H1 (cell line): ENCODE measurements around the gene CACNA1C. TPM values are rescaled to one million over a fixed set of nuclear protein-coding genes. Genes with fewer than 3 reads are reported as not detected.

Experiments used
- CTCF ChIA-PET: fragments of 300-600 bp; sonication (Branson Sonifier 250); formaldehyde crosslinking; loops from one replicate; lab custom pipeline; 2021; ENCODE audit not compliant: partially characterized antibody; lab: Charles Lee
- POLR2A ChIA-PET: fragments of 300-600 bp; sonication (Branson Sonifier 250); formaldehyde crosslinking; loops from one replicate; lab custom pipeline; 2021; ENCODE audit warnings: inconsistent platforms; ENCODE audit not compliant: partially characterized antibody; lab: Charles Lee
- DNase-seq, 2 experiments: peaks; one replicate each; pipeline versions ENCODE4 v3.0.0 to v3.0.0-alpha.2; 2010 to 2022; ENCODE audit warnings: low spot score in 2 of 2, low read depth in 1 of 2, mixed read lengths in 1 of 2
- FAIRE-seq: peaks from 2 replicates; lab custom pipeline; 2011; peaks lifted over from hg19 to GRCh38; lab: Jason Lieb, UNC
- H2AFZ ChIP-seq: 2 replicates; pipeline ENCODE4 v1.8.1; 2012; ENCODE audit warnings: low read length, inconsistent platforms
- H2AK5ac ChIP-seq: 2 replicates; pipeline ENCODE4 v1.6.1; 2013; ENCODE audit warnings: low read depth, low read length
- H2BK120ac ChIP-seq: replicated peaks from 2 replicates; pipeline ENCODE3; 2013; ENCODE audit warnings: low read depth, low read length, inconsistent platforms
- H2BK12ac ChIP-seq: 2 replicates; pipeline ENCODE4 v1.6.1; 2013; ENCODE audit warnings: low read depth, low read length
- H2BK15ac ChIP-seq: 2 replicates; pipeline ENCODE4 v1.6.1; 2013; ENCODE audit warnings: low read length
- H2BK20ac ChIP-seq: 2 replicates; pipeline ENCODE4 v1.6.1; 2013; ENCODE audit warnings: low read length
- H2BK5ac ChIP-seq: 2 replicates; pipeline ENCODE4 v1.6.1; 2013; ENCODE audit warnings: low read depth, low read length
- H3K14ac ChIP-seq: 2 replicates; pipeline ENCODE4 v1.6.1; 2013; ENCODE audit warnings: inconsistent platforms; ENCODE audit not compliant: insufficient read length
- H3K18ac ChIP-seq: 2 replicates; pipeline ENCODE4 v1.6.1; 2013; ENCODE audit warnings: low read length; ENCODE audit errors: extremely low read depth
- H3K23ac ChIP-seq: 2 replicates; pipeline ENCODE4 v1.6.1; 2013; ENCODE audit warnings: inconsistent platforms; ENCODE audit not compliant: insufficient read length
- H3K23me2 ChIP-seq: 2 replicates; pipeline ENCODE4 v1.6.1; 2013; ENCODE audit warnings: low read depth, low read length
- H3K27ac ChIP-seq: 2 replicates; pipeline ENCODE4 v1.6.1; 2011; ENCODE audit warnings: low read depth, low read length, inconsistent platforms
- H3K27me3 ChIP-seq, 4 experiments: replicated peaks in 1 of 4; 1 replicate in 1 of 4; 2 replicates in 3 of 4; pipeline versions ENCODE4 v1.6.1 to v1.8.1; 2011 to 2013; ENCODE audit warnings: low read length in 3 of 4, mild to moderate bottlenecking in 3 of 4, inconsistent platforms in 2 of 4, mixed read lengths in 2 of 4, moderate library complexity in 1 of 4; ENCODE audit not compliant: control insufficient read depth in 3 of 4, insufficient read depth in 3 of 4; ENCODE audit errors: extremely low read depth in 1 of 4
- H3K36me3 ChIP-seq, 4 experiments: 2 replicates each; pipeline versions ENCODE4 v1.6.1 to v1.8.1; 2011 to 2013; ENCODE audit warnings: mild to moderate bottlenecking in 4 of 4, low read length in 3 of 4, moderate library complexity in 2 of 4, control low read depth in 1 of 4, inconsistent platforms in 1 of 4; ENCODE audit not compliant: insufficient read depth in 4 of 4, control insufficient read depth in 2 of 4
- H3K4ac ChIP-seq: replicated peaks from 2 replicates; pipeline ENCODE3; 2013; ENCODE audit warnings: low read length, low read depth, mixed read lengths, inconsistent platforms; ENCODE audit not compliant: insufficient read length
- H3K4me1 ChIP-seq, 4 experiments: replicated peaks in 1 of 4; 1 replicate in 1 of 4; 2 replicates in 3 of 4; pipeline versions ENCODE4 v1.6.1 to v1.8.1; 2011 to 2013; ENCODE audit warnings: low read length in 3 of 4, inconsistent platforms in 2 of 4, mixed read lengths in 1 of 4; ENCODE audit not compliant: insufficient read depth in 4 of 4, control insufficient read depth in 3 of 4
- H3K4me2 ChIP-seq, 2 experiments: 2 replicates each; pipeline versions ENCODE4 v1.6.1 to v1.8.1; 2011 to 2013; ENCODE audit warnings: low read depth in 2 of 2, low read length in 2 of 2, control low read depth in 1 of 2, inconsistent platforms in 1 of 2, mild to moderate bottlenecking in 1 of 2; ENCODE audit not compliant: insufficient read depth in 1 of 2
- H3K4me3 ChIP-seq, 4 experiments: fragments of 200-600, 300-600 bp in 1 of 4; sonication (generic), shearing (Covaris generic), sonication (Bioruptor Twin) in 1 of 4; 2 replicates each; pipeline versions ENCODE4 v1.5.1 to v1.8.1; 2011 to 2016; ENCODE audit warnings: low read length in 4 of 4, low read depth in 3 of 4, control low read depth in 2 of 4, inconsistent platforms in 2 of 4, mild to moderate bottlenecking in 2 of 4, mixed read lengths in 1 of 4, moderate library complexity in 1 of 4; ENCODE audit not compliant: insufficient read depth in 2 of 4; ENCODE audit errors: extremely low read depth in 1 of 4
- H3K56ac ChIP-seq: replicated peaks from 2 replicates; pipeline ENCODE3; 2013; ENCODE audit warnings: low read depth, mild to moderate bottlenecking, mixed read lengths, low read length, inconsistent platforms; ENCODE audit not compliant: insufficient read length
- H3K79me1 ChIP-seq: 2 replicates; pipeline ENCODE4 v1.6.1; 2013; ENCODE audit warnings: low read depth, low read length, control low read depth
- H3K79me2 ChIP-seq, 2 experiments: 2 replicates each; pipeline versions ENCODE4 v1.6.1 to v1.8.1; 2012 to 2013; ENCODE audit warnings: low read length in 2 of 2, mild to moderate bottlenecking in 2 of 2, inconsistent platforms in 1 of 2; ENCODE audit not compliant: insufficient read depth in 2 of 2, control insufficient read depth in 1 of 2
- H3K9ac ChIP-seq, 4 experiments: replicated peaks in 1 of 4; 1 replicate in 1 of 4; 2 replicates in 3 of 4; pipeline versions ENCODE4 v1.6.1 to v1.8.1; 2011 to 2013; ENCODE audit warnings: low read depth in 3 of 4, low read length in 3 of 4, control low read depth in 2 of 4, mild to moderate bottlenecking in 2 of 4, moderate library complexity in 2 of 4, inconsistent platforms in 1 of 4; ENCODE audit errors: extremely low read depth in 1 of 4
- H3K9me3 ChIP-seq, 2 experiments: 2 replicates each; pipeline versions ENCODE4 v1.6.1 to v1.8.1; 2012 to 2013; ENCODE audit warnings: mild to moderate bottlenecking in 2 of 2, moderate library complexity in 2 of 2, control low read depth in 1 of 2, inconsistent platforms in 1 of 2, low read depth in 1 of 2, low read length in 1 of 2, mixed read lengths in 1 of 2; ENCODE audit not compliant: insufficient read depth in 2 of 2
- H4K20me1 ChIP-seq, 2 experiments: replicated peaks in 1 of 2; 2 replicates each; pipeline versions ENCODE3 to v1.8.1; 2011 to 2013; ENCODE audit warnings: inconsistent platforms in 2 of 2, low read length in 2 of 2, mild to moderate bottlenecking in 1 of 2; ENCODE audit not compliant: insufficient read depth in 2 of 2, control insufficient read depth in 1 of 2
- H4K5ac ChIP-seq: 2 replicates; pipeline ENCODE4 v1.6.1; 2013; ENCODE audit warnings: low read length, low read depth, mixed read lengths, inconsistent platforms; ENCODE audit not compliant: insufficient read length
- H4K8ac ChIP-seq: 2 replicates; pipeline ENCODE4 v1.8.0; 2013; ENCODE audit warnings: mild to moderate bottlenecking, moderate library complexity, low read length, inconsistent platforms; ENCODE audit not compliant: insufficient read depth; ENCODE audit errors: extremely low read depth
- H4K91ac ChIP-seq: replicated peaks from 2 replicates; pipeline ENCODE3; 2013; ENCODE audit warnings: low read length, mixed read lengths, inconsistent platforms; ENCODE audit not compliant: insufficient read length
- CBX5 ChIP-seq: fragments of 300-800, 300-1000 bp; sonication (generic); IDR thresholded peaks from 2 replicates; pipeline ENCODE4 v1.7.1; 2016; ENCODE audit warnings: antibody characterized with exemption, low read length, low read depth
- CBX8 ChIP-seq: fragments of 300-800, 300-1000 bp; sonication (generic); IDR thresholded peaks from 2 replicates; pipeline ENCODE4 v1.7.1; 2016; ENCODE audit warnings: low read depth, low read length, borderline replicate concordance
- EZH2 ChIP-seq: fragments of 200-600 bp; sonication (generic); IDR thresholded peaks from 2 replicates; pipeline ENCODE4 v1.7.1; 2012; ENCODE audit warnings: low read depth, mild to moderate bottlenecking, moderate library complexity, low read length, inconsistent platforms; ENCODE audit not compliant: severe bottlenecking
- FOSL1 ChIP-seq: IDR thresholded peaks from 2 replicates; pipeline ENCODE4 v1.6.1; 2011; ENCODE audit warnings: mild to moderate bottlenecking, low read depth, low read length, moderate library complexity; ENCODE audit not compliant: insufficient read depth
- GABPA ChIP-seq: IDR thresholded peaks from 2 replicates; pipeline ENCODE4 v1.6.1; 2011; ENCODE audit warnings: mild to moderate bottlenecking, low read length, moderate library complexity, borderline replicate concordance; ENCODE audit not compliant: insufficient read depth
- KDM1A ChIP-seq: fragments of 200-600, 300-600 bp; sonication (generic); IDR thresholded peaks from 2 replicates; pipeline ENCODE4 v1.7.1; 2016; ENCODE audit warnings: mild to moderate bottlenecking, low read length, borderline replicate concordance
- NRF1 ChIP-seq: IDR thresholded peaks from 2 replicates; pipeline ENCODE4 v1.6.1; 2011; ENCODE audit warnings: mild to moderate bottlenecking, low read depth, low read length, improper control_type of control experiment
- PHF8 ChIP-seq: fragments of 200-600 bp; sonication (generic); conservative IDR thresholded peaks from 2 replicates; pipeline ENCODE4 v1.7.1; 2012; ENCODE audit warnings: low read depth, mild to moderate bottlenecking, inconsistent platforms, low read length, moderate library complexity
- POLR2AphosphoS5 ChIP-seq: IDR thresholded peaks from 2 replicates; pipeline ENCODE4 v1.6.1; 2011; ENCODE audit warnings: low read depth, low read length
- RAD21 ChIP-seq, 2 experiments: IDR thresholded peaks in 1 of 2; conservative IDR thresholded peaks in 1 of 2; 2 replicates each; pipeline ENCODE4 v1.6.1; 2011; ENCODE audit warnings: low read depth in 2 of 2, low read length in 2 of 2, improper control_type of control experiment in 1 of 2, inconsistent platforms in 1 of 2, mild to moderate bottlenecking in 1 of 2, moderate library complexity in 1 of 2
- RBBP5 ChIP-seq: IDR thresholded peaks from 2 replicates; pipeline ENCODE4 v1.7.1; 2012; ENCODE audit warnings: low read depth, mild to moderate bottlenecking, inconsistent platforms, low read length, moderate library complexity, borderline replicate concordance
- SIX5 ChIP-seq: IDR thresholded peaks from 2 replicates; pipeline ENCODE4 v1.6.1; 2011; ENCODE audit warnings: mild to moderate bottlenecking, low read depth, low read length
- SP4 ChIP-seq: IDR thresholded peaks from 2 replicates; pipeline ENCODE4 v1.6.1; 2012; ENCODE audit warnings: low read length, inconsistent platforms
- TEAD4 ChIP-seq: IDR thresholded peaks from 2 replicates; pipeline ENCODE4 v1.6.1; 2012; ENCODE audit warnings: low read depth, low read length, inconsistent platforms, mixed read lengths
- WGBS, 2 experiments: shearing (Covaris generic) in 1 of 2; methylation state at CpG; one replicate each; pipeline versions ENCODE4 v1.1.6 to v1.1.7; 2013 to 2015; ENCODE audit warnings: low lambda C conversion rate in 2 of 2, mixed read lengths in 2 of 2, inconsistent platforms in 1 of 2, low coverage in 1 of 2, missing lambda C conversion rate in 1 of 2; ENCODE audit not compliant: insufficient replicate concordance in 2 of 2, insufficient coverage in 1 of 2, insufficient read length in 1 of 2; ENCODE audit errors: extremely low coverage in 1 of 2, missing lambda C conversion rate in 1 of 2; 5-methylcytosine and 5-hydroxymethylcytosine counted together
- polyA plus RNA-seq, 7 experiments: library from polyadenylated mRNA; depleted of rRNA in 3 of 7; stranded (reverse) in 5 of 7; unstranded in 2 of 7; fragments of >200 nt in 5 of 7; fragments of 200-250 nt in 2 of 7; gene quantifications; 1 replicate in 5 of 7; 2 replicates in 1 of 7; 4 replicates in 1 of 7; pipeline versions ENCODE4 v1.2.1 to v1.2.3, GENCODE V29; 2011 to 2013; ENCODE audit warnings: missing spikeins in 2 of 7, mixed read lengths in 2 of 7
- total RNA-seq: library from RNA; stranded (reverse); fragmentation: NEBNext Ultra II Directional; extraction: Animal tissue kit (Norgen Biotek cat#: 25700); gene quantifications from 2 replicates; pipeline ENCODE4 v1.2.1, GENCODE V29; 2021

The CACNA1C gene
- total and polyA plus RNA-seq, 2 of the 8 experiments (the other 6 are each of a cell fraction or from before 2014, with no cell fraction given) = 1.3 TPM

DNA sequence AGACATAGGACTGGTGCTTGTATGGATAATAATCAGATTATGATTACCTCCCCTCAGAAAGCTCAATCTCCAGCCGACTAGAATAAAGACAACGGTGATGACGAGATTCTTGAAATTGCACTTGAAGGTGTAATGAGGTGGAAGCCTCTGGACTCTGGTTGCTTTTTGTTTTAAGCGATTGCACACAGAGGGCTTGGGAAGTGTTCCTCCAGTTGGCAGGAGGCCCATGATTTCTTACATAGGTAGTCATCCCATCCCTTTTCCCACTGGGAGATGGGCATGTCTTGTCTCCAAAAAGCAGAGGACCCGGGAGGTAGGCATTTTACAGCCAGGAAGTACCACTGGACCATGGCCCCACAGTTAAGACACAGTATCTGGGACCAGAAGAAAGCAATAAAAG is 576.3 kb downstream of the CACNA1C start:
- Histone ChIP-seq H3K56ac (no peak overlapping the region), H2BK5ac (no peak overlapping the region), H3K9me3 (no peaks in the 10 kb centered on the region), H3K23me2 (no peaks in the 10 kb centered on the region), H2AK5ac (no peak overlapping the region), H4K20me1 (no peaks in the 10 kb centered on the region), H3K27ac (no peak overlapping the region), H3K23ac (no peak overlapping the region), H3K14ac (no peak overlapping the region), H3K4me2 (no peak overlapping the region), H3K4me1 (peaks cover 3 to 25% (median 14%) of the 10 kb centered on the region in 4 experiments; a peak in 5 of 7 replicates), H2BK120ac (no peak overlapping the region), H4K5ac (no peak overlapping the region), H3K27me3 (0 out of 7 replicates have a peak, but pooled peaks cover 0 to 3% (median 0%) of the 10 kb centered on the region in 4 experiments), H2BK12ac (no peak overlapping the region), H4K8ac (no peak overlapping the region), H3K79me2 (no peaks in the 10 kb centered on the region), H2BK20ac (no peak overlapping the region), H3K36me3 (no peaks in the 10 kb centered on the region), H3K9ac (no peak overlapping the region), H2BK15ac (no peak overlapping the region), H3K79me1 (no peaks in the 10 kb centered on the region), H3K4me3 (no peak overlapping the region), H3K18ac (no peak overlapping the region), H3K4ac (no peak overlapping the region), H4K91ac (no peak overlapping the region), H2AFZ (no peak overlapping the region)
- ChIA-PET POLR2A (no interaction called here), CTCF (interaction anchor here (1.1 kb wide), 2 partner anchors 12 to 21 kb away, joined by 3 read pairs; no protein-coding TSS in a partner anchor)
- WGBS, 2 experiments = 92% methylated on average over 5 of the region's 5 CpGs; no CpG with 5 or more reads in 1 of the 2 experiments
- FAIRE-seq (no peak), DNase-seq (no peak)
- TF ChIP-seq TEAD4 (no peak), CBX8 (no peak), SP4 (no peak), RAD21 (IDR thresholded peaks at IDR 0.05 in 1 of 2, conservative IDR thresholded peaks at IDR 0.05 in 1 of 2; ENCODE audit: low read depth in 2 of 2, low read length in 2 of 2) (no peak), CBX5 (no peak), KDM1A (no peak), PHF8 (no peak), NRF1 (no peak), EZH2 (no peak), FOSL1 (no peak), POLR2AphosphoS5 (no peak), SIX5 (no peak), GABPA (no peak), RBBP5 (no peak)
